ENCODE measurements around the gene KSR2.
A peak's percentile ranks its signal among the peaks of the same experiment; 100 is the strongest.

Gene KSR2

GRCh38 chr12:117977373-117977772 lies 8.6 kb upstream of the KSR2 start:
- no peak for TF ChIP-seq CTCF (IDR thresholded peaks at IDR 0.05)
- Mint-ChIP-seq H3K4me3 (no peak overlapping the region), H3K27me3 (ENCODE audit: low read depth, poor library complexity) (peaks cover 54% of the 10 kb centered on the region), H3K36me3 (ENCODE audit: low read depth) (no peaks in the 10 kb centered on the region), H3K27ac (no peak overlapping the region), H3K9me3 (peaks cover 6% of the 10 kb centered on the region), H3K4me1 (no peaks in the 10 kb centered on the region)
- no peak for DNase-seq

DNA sequence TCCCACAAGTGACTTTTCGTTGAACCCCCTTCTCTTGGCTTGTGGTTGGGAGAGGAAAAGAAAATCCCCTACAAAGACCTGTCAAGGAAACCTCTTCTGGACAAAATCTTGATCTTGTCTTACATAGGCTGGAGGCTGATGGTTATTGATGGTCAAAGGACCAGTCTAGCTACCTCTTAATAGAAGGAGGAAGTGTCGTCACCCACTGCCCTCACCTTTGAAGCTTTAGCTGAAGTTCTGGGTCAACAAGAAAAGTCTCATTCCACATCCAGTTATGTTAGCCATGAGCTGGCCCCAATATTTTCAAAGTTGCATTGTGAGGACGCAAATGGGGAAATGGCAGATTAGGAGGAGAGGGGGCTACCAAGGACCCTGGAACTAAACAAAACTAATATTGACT lies 6.2 kb upstream of the KSR2 start:
- no peak for TF ChIP-seq CTCF (IDR thresholded peaks at IDR 0.05)
- Mint-ChIP-seq H3K27ac (no peak overlapping the region), H3K36me3 (ENCODE audit: low read depth) (peaks cover 4% of the 10 kb centered on the region), H3K27me3 (ENCODE audit: low read depth, poor library complexity) (peaks cover 69% of the 10 kb centered on the region), H3K9me3 (peaks cover 25% of the 10 kb centered on the region), H3K4me3 (no peak overlapping the region), H3K4me1 (no peaks in the 10 kb centered on the region)
- DNase-seq: no peak

DNA sequence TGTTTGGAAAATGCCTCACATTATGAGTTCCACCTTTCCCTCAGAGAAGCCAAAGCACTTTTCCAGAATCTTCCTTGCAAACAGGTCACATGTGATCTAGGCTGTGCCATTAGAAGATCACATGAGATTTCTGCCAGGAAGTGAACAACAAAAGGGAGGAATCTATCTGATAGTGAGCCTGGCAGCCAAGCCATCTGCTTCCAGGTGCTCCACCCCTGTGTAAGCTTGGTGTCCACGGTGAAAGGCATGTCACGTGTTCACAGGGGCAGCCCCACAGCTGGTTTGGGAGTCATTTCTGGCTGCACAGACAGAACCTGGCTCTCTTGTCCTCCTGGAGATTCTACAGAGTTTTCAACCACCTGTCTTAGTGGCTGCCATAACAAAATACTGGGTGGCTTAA lies 3.5 kb upstream of the KSR2 start:
- H3K27ac Mint-ChIP-seq: no peak overlapping the region
- peaks cover 30% of the 10 kb centered on the region for H3K9me3 Mint-ChIP-seq
- peaks cover 78% of the 10 kb centered on the region for H3K27me3 Mint-ChIP-seq (ENCODE audit: low read depth, poor library complexity)
- no peak for DNase-seq
- TF ChIP-seq CTCF (IDR thresholded peaks at IDR 0.05): no peak
- peaks cover 4% of the 10 kb centered on the region for H3K36me3 Mint-ChIP-seq (ENCODE audit: low read depth)
- peaks cover 19% of the 10 kb centered on the region for H3K4me1 Mint-ChIP-seq
- H3K4me3 Mint-ChIP-seq: no peak overlapping the region

GRCh38 chr12:117970334-117970733 lies 1.5 kb upstream of the KSR2 start:
- Mint-ChIP-seq H3K4me3 (peak overlapping the region; percentile 87), H3K27ac (no peak overlapping the region), H3K4me1 (peaks cover 21% of the 10 kb centered on the region), H3K27me3 (ENCODE audit: low read depth, poor library complexity) (peaks cover 90% of the 10 kb centered on the region), H3K36me3 (ENCODE audit: low read depth) (peaks cover 4% of the 10 kb centered on the region), H3K9me3 (peaks cover 31% of the 10 kb centered on the region)
- no peak for DNase-seq
- TF ChIP-seq CTCF (IDR thresholded peaks at IDR 0.05): no peak

- H3K9me3 Mint-ChIP-seq: peaks cover 35% of the 10 kb centered on the region
- DNase-seq: no peak
- H3K4me1 Mint-ChIP-seq: peaks cover 21% of the 10 kb centered on the region
- peak overlapping the region; percentile 87 for H3K4me3 Mint-ChIP-seq
- peaks cover 4% of the 10 kb centered on the region for H3K36me3 Mint-ChIP-seq (ENCODE audit: low read depth)
- no peak for TF ChIP-seq CTCF (IDR thresholded peaks at IDR 0.05)
- H3K27me3 Mint-ChIP-seq (ENCODE audit: low read depth, poor library complexity): peaks cover 97% of the 10 kb centered on the region
- peak overlapping the region; percentile 3 for H3K27ac Mint-ChIP-seq
Measured at GRCh38 chr12:117968151-117968789, 520 bp downstream of the KSR2 start.

DNA sequence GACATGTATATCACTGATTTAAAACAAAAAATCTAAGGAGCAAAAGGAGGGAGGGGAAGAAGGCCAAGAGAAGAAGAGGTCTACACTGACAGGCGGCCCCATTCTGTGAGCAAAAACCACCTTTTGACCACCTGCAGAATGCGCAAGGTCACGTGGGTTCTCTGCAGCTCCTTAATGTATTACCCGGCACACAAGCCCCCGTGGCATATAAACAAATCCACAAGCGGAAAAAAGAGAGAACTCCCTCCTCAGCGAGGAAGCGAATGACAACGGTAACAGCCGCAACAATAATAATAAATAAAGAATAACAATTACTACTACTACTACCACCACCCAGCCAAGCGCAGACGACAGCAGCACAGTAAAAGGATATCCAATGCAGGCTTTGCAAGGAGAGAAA lies 1.3 kb downstream of the KSR2 start:
- no peak for TF ChIP-seq CTCF (IDR thresholded peaks at IDR 0.05)

More for the DNA sequence above, 1.3 kb downstream of the KSR2 start:
- Mint-ChIP-seq H3K4me1 (peaks cover 21% of the 10 kb centered on the region), H3K27ac (no peak overlapping the region), H3K27me3 (ENCODE audit: low read depth, poor library complexity) (peaks cover 95% of the 10 kb centered on the region), H3K36me3 (ENCODE audit: low read depth) (peaks cover 4% of the 10 kb centered on the region), H3K4me3 (peak overlapping the region; percentile 87), H3K9me3 (peaks cover 31% of the 10 kb centered on the region)
- DNase-seq: no peak
